ENCODE measurements around the gene TNRC6C.
"Not testable (repeated sequence)": the region's sequence is repeated elsewhere in the genome, so short reads cannot be mapped to it uniquely, and the experiment has no call there.

TNRC6C gene

DNA sequence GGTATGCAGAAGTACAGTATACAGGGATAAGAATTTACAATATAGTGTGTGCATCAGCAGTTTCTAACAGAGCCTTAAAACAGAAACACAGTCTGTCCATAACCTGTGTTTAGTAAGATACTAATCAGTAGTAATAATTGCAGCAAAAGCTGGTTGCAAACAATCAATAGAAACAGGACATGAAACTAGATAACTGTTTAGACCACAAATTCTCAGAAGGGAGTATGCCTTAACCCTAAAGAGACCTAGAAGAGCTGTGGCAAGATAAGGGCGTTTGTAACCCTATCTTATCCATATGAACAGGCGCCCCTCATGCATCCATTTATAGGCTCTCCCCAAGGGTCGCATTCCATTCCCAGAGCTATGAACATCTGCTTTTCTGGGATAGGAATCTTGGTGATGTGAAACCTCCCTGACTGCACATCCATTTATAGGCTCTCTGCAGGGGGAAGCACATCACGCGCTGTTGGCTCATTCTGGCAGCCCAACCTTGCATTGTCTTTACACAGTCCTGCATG lies 123.9 kb downstream of the TNRC6C start:
- DNase-seq (ENCODE audit: low read depth) = not testable (repeated sequence)

DNA sequence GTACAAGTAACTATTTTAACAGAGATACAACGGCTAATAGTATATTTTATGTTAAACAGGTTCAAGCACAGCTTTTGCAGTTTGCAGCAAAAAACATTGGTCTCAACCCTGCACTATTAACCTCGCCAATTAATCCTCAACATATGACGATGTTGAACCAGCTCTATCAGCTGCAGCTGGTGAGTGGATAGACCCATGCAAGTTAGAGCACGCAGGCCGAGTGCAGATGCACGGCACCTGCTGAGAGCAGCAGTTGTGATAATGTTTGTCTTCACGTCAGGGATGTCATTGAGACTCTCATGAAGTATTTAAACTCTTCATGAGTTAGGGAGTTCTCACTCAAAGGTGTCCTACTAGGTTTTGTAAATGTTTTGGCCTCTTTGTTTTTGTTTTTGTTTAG lies 124.5 kb downstream of the TNRC6C start:
- no peak for DNase-seq (ENCODE audit: low read depth)

DNA sequence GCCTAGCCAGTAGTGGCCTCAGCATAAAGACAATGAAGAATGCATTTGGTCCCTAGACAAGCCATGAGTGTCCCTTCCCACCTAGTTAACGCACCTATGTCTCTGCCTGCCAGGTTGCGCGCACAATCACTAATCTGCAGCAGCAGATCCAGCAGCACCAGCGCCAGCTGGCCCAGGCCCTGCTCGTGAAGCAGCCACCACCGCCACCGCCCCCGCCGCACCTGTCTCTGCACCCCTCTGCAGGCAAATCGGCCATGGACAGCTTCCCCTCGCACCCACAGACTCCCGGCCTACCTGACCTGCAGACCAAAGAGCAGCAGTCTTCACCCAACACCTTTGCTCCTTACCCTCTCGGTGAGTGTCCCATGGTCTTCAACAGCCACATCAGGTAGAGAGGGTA lies 128.2 kb downstream of the TNRC6C start:
- DNase-seq (ENCODE audit: low read depth) = no peak

DNA sequence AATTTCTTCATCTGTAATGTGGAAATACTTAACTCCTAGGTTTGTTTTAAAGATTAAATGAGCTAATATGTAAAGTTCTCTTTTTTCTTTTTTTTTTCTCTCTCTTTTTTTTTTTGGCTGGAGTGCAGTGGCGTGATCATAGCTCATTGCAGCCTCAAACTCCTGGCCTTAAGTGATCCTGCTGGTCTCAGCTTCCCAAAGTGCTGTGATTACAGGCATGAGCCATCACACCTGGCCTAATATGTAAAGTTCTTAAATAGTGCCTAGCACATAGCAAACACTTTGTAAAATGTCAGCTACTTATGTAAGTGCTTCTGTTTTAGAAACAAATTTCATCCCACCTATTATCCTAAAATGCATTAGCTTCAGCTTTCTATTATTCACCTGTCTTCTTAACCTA lies 130.0 kb downstream of the TNRC6C start:
- DNase-seq (ENCODE audit: low read depth) = no peak

DNA sequence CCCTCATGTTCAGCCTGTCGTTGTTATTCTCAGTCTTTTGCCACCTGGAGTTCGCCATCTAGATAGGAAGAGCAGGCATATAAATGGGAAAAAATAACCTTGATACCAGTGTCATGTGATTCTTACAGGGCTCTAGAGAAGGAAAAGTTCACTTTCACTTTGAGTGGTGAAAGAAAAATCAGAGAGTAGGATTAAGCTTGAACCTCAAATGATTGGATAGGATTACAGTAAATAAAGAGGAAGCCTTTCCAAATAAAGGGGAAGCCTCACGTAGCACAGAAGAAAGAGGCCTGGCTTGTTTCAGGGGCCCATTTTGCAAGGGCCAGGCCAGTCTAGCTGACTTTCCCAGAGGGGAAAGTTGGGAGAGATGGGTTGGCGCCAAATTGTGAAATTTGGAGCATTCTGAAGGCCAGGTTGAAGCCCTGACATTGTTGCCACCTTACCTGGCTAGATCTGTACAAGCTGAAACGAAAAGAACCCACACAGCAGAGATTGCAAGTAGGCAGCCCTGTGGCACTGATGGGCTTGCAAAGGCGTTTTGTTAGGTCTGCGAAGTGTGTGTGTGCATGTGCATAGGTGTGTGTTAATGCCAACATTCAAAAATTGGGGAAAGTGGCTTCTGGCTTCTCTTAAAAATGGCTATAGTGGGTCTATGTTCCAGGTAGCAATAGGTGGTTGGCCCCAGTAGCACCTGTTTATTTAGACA lies 131.2 kb downstream of the TNRC6C start:
- no peak for DNase-seq (ENCODE audit: low read depth)

DNA sequence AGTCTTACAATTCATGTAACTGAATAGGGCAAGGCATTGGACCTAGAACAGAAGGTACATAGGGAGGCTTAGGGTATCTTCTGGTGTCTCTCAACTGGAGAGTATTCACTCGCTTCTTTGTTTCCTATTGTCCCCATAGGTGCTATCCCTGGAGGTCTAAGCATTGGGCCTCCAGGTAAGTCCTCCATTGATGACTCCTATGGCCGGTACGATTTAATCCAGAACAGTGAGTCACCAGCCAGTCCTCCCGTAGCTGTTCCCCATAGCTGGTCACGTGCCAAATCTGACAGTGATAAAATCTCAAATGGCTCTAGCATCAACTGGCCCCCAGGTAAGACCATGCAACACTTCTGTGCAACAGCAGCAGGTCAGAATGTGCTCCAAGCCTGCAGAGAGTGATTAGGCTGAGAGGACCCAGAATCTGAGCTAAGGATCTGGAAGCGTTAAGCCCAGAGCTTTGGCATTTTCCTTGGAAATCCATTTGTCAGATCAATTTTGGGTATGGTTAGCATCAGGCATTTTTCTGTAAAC lies 134.4 kb downstream of the TNRC6C start:
- no peak for DNase-seq (ENCODE audit: low read depth)

DNA sequence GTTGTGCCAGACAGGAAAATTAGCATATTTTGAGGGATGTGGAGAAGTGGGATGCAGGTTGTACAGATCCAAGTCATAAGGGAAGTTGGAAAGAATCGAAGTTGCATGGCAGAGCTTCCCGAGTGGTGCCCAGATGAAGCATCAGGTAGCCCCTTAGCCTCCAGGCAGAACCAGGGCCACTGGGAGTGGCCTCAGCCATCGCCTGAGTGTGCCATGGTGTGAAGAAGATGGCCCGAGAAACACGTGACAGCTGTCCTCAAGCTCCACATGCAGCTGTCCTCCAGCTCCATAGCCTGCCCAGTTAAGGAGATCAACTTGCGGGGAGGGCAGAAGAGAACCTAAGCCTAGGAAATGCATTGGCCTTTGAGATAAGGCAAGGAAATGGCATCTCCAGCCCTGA lies 136.5 kb downstream of the TNRC6C start:
- DNase-seq (ENCODE audit: low read depth) = no peak

DNA sequence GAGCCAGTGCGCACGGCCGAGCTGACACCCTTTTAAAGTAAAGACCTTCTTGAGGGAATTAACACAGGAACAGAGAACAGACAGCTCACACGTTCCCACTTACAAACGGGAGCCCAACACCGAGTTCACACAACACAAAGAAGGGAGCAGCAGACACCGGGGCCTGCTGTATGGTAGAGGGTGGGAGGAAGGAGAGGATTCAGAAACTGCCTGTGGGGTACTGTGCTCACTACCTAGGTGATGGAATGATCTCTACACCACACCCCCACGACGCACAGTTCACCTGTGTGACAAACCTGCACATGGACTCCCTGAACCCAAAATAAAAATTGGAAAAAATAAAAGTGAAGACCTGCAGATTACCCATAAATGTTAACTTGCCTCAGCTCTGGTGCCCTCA lies 137.6 kb downstream of the TNRC6C start:
- DNase-seq (ENCODE audit: low read depth) = no peak

DNA sequence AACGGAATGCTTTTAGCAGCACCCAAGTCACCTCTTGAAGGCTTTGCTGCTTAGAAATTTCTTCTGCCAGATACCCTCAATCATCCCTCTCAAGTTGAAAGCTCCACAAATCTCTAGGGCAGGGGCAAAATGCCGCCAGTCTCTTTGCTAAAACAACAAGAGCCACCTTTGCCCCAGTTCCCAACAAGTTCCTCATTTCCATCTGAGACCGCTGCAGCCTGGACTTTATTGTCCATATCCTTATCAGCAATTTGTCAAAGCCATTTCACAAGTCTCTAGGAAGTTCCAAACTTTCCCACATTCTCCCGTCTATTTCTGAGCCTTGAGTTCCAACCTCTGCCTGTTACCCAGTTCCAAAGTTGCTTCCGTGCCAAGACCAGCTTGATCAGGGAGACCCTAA lies 142.6 kb downstream of the TNRC6C start:
- DNase-seq (ENCODE audit: low read depth) = no peak

DNA sequence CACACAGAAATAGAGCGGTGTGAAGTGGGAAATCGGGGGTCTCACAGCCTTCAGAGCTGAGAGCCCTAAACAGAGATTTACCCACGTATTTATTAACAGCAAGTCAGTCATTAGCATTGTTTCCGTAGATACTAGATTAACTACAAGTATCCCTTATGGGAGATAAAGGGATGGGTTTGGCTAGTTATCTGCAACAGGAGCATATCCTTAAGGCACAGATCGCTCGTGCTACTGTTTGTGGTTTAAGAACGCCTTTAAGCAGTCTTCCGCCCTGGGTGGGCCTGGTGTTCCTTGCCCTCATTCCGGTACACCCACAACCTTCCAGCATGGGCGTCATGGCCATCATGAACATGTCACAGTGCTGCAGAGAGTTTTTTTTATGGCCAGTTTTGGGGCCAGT lies 143.0 kb downstream of the TNRC6C start:
- no peak for DNase-seq (ENCODE audit: low read depth)

DNA sequence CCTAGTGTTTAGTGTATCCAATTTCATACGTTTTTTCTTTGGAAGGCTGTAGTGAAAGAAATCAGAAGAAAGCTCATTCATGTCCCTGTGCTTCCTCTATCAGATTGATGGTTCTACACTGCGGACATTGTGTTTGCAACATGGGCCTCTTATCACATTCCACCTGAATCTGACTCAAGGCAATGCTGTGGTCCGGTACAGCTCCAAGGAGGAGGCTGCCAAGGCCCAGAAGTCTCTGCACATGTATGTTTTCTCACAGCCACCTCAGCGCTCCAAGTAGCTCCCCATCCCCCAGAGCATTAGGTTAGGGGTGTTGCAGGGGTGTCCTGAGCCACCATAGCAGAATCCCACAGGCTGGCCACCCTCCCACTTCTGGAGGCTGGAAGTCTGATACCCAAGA lies 144.8 kb downstream of the TNRC6C start:
- no peak for DNase-seq (ENCODE audit: low read depth)

DNA sequence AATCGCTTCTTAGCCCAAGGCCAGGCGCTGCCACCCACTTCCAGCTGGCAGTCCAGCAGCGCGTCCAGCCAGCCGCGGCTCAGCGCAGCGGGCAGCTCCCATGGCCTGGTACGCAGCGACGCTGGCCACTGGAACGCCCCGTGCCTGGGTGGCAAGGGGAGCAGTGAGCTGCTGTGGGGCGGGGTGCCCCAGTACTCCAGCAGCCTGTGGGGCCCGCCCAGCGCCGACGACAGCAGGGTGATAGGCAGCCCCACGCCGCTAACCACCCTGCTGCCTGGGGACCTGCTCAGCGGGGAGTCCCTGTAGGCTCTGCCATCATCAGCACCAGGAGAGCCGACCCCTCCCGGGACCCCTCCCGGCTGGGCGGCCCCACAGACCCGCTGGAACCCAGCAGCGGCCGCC lies 146.0 kb downstream of the TNRC6C start:
- DNase-seq (ENCODE audit: low read depth) = no peak

DNA sequence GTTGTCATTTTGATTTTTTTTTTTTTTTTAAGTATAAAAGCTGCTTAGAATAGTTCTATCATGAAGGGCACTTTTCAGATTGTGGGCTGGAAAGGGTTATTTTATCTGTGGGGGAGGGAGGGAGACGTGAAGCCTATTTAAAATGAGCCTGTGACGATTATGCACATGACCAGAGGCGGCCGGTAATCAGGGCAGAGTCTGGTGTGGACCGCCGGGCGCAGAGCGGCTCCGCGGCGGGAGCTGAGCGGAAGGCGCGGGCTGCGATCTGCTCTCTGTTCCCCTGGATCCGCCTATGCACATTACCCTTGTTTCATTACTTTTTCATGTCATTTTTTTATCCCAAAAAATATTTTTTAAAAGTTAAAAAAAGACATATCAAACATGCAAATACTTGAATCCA lies 146.6 kb downstream of the TNRC6C start:
- DNase-seq (ENCODE audit: low read depth) = no peak

DNA sequence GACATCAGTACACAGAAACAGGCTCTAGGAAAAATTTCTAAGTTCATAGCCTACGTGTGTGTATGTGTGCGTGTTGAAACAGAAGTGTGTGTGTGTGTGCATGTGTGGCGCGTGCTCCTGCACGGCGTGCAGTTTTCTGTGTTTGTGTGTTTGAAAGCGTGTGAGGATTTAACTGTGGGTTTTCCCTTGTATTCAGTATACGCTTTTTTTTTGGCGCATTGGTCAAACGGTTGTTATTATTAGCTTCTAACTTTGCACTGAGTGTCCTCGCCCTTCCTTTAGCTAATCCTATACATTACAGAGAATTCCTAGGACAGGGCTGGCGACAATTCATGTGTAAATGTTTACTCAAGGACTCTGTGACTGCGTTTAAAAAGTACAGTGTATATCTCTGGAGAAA lies 147.0 kb downstream of the TNRC6C start:
- DNase-seq (ENCODE audit: low read depth) = no peak

DNA sequence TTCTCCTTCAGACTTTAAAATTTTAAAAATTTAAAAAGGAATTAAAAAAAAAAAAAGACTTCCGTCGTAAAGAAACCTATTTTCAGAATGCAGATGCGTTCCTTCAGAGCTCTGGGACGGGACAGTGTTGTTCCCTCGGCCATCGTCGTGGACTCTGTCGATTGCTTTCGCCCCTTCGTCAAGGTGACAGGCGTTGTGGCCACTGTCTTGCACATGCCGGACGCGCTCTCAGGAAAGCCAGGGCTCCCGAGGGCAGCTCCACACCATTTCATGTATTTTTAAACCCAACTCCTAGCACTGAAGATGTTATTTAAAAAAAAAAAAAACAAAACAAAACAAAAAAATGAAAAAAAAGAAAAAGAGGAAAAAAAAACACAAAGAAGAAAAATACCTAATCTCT lies 147.7 kb downstream of the TNRC6C start:
- no peak for DNase-seq (ENCODE audit: low read depth)

DNA sequence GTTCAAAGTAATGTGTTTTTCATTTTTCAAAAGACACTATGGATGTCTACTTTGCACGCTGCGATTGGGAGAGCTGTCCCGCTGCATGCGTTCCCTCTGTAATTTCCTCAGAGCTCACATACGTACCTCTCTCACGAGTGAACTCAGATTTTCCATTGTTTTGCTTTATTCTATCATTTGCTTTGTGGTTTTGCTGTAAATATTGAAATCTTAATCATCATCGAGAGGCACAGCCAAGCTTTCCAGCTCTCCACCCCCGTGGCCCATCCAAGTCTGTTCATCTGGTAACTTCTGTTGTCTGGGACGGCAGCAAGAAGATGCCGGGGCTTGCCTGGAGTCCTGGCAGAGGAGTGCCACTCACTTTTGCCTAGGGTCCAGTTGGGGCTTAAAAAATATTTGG lies 149.0 kb downstream of the TNRC6C start:
- no peak for DNase-seq (ENCODE audit: low read depth)

DNA sequence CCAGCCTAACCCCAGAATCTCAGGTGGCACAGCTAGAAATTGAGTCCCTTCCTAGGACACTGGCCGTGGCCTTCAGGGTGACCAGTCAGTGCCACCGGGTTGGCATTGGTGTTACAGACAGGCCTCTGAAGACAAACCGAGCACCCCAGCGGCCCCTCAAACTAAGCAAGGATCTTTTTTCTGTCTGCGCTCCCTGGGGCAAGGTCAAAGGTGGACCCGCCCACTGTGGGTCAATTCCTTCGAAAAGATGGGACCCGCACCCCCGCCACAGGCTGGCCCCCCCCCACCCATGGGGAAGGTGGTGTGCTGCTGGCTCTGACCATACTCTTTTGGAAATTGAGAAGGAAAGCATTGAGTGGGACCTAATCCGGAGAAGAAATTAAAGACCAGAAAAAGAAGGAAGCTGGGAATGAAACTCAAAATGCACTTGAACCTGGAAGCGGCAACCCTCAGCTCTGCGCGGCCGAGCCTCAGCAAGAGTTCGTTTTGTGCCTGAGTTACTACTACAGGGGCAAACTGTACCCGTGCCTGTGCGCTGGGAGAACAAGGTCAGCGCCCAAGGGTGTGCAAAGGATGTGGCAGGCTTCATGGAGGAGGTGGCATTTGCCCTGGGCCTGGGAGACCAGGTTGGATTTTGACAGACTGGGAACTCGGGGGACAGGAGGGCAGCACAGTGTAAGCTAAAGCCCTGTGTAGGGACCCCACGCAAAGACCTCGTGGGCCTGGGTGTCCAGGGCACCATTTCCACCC lies 149.6 kb downstream of the TNRC6C start:
- no peak for DNase-seq (ENCODE audit: low read depth)

DNA sequence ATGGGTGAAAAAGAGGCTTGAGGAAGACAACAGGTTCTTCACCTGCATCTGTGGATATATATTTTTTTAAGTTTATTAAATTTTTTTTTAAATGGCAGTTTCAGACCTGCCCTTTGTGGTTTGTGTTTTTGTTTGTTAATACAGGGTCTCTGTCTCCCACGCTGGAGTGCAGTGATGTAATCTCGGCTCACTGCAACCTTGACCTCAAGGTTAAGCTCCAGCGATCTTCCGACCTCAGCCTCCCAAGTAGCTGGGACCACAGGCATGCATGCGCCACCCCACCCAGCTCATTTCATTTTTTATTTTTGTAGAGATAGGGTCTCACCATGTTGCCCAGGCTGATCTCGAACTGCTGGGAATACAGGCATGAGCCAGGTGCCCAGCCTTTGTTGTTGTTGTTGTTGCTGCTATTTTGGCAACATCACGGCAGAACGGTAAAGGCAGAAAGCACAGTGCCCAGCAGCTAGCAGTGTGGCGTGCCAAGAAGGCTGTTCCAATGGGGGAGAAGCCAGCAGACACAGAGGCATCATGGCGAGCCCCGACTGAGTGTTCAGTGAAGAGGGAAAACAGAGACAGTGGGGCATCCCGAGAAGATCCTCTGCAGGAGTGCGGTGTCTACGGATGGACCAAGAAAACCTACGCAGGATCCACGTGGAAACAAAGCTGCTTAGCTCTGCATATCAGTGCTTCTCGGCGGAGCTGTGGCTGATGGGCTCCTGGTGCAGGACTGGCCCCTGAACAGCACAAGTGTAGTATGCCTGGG lies 150.4 kb downstream of the TNRC6C start:
- DNase-seq (ENCODE audit: low read depth) = no peak

DNA sequence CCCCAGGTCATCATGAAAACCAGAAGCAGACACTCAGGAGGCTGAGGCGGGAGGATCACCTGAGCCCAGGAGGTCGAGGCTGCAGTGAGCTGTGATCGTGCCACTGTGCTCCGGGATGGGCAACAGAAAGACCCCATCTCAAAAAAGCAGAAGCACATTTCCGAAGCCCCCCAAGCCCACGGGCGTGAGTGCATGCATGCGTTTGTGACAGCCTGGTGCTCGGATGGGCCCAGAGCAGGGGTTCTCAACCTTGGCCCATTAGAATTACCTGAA lies 150.9 kb downstream of the TNRC6C start:
- no peak for DNase-seq (ENCODE audit: low read depth)

DNA sequence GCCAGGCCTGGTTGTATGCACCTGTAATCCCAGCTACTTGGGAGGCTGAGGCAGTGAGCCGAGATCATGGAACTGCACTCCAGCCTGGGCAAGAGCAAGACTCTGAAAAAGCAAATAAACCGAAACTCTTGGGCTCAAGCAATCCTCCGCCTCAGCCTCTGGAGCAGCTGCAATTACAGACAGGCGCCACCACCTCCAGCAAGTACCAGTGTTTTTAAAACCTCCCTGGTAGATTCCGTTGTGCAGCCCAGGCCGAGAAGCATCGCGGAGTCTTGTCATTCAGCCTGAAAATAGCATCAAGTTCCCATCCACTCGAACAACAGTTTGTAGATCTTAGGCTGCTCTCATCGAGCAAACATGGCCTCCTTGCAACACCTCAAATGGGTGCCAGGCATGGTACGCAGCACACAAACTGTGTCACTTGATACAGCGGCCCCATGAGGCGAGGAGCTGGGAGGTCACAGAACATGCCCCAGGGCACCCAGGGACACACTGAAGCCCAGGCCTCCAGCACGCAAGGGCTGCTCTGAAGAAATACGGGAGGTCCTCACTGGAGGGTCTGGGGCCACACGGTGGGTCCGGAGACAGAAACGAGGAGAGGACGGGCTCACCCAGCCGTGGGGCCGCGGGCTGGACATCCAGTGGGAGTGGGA lies 152.0 kb downstream of the TNRC6C start:
- no peak for DNase-seq (ENCODE audit: low read depth)

DNA sequence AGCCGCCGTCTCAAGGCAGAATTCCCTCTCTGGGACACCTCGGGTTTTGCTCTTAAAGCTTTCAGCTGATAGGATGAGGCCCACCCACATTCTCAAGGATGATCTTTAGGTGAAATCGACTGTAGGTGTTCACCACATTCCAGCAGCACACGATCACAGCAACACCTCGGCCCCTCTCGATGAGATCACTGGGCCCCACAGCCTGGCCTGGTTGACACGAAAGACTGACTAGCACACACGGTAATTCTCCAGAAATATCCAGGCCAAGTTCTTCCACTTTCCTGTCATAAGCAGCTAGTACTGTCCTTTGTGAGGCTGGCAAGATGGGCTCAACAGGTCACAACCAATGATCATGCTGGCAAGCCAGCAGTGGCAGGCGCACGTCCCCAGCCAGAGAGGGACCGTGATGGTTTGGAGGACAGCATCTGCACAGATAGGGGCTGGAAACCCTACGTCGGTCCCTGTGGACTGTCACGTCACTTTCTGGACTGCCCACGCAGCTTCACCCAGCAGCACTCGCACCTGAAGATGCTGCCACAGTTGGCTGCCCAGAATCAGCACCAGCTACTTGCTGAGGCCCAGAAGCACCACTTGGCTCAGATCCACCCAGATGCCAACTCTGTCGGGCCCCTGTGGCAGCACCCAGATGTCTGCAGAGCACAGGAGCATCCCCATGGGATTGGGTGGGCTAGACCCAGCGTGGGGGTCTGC lies 152.7 kb downstream of the TNRC6C start:
- DNase-seq (ENCODE audit: low read depth) = no peak
